ENCODE data around the gene PRKCH.

PRKCH gene

DNA sequence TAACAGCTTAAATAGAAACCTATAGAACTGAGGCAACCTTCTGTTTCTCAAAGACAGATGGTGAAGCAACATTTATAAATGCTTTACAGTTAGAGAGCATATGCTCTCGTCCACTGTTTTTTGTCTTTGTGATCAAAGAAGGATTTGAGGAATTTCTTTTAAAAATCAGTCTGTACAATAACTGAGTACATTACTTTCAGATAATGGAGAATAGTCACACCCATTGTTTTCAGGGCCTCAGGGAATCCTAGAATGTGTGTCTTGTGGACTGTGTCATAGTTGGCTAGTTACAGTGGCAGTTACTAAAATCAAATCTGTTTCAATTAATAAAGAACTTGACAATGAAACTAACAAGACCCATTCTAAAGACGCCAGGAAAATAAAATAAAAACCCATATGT lies 107.9 kb downstream of the PRKCH start:
- no peak for DNase-seq (ENCODE audit: low read depth)

DNA sequence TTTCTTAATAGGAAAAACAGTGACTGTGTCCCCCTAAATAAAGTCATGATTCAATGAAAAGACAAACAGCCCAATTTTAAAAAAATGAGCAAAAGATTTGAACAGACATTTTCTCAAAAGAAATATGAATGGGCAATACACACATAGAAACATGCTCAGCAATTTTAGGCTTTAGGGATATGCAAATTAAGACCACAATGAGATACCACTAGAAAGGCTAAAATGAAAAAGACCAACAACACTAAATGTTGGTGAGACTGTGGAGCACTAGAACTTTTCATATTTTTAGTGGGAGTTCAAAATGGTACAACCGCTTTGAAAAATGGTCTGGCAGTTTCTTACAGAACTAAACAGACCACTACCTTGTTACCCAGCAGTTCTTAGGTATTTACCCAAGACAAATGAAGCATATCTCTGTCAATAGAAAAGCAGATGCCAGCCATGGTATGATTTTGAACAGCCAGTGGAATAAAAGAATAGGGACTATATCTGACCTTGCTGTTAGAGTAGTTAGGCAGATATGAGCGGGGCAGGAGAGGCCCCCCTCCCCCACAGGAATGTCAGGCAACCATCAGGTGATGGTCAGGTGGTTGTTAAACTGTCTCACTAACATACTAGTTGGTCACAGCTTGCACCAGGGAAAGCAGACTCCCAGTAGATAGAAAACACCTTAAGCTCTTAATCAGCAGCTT lies 108.8 kb downstream of the PRKCH start:
- DNase-seq (ENCODE audit: low read depth) = no peak

- DNase-seq (ENCODE audit: low read depth) = no peak
Observed at GRCh38 chr14:61433169-61433568, 111.8 kb downstream of the PRKCH start.

DNA sequence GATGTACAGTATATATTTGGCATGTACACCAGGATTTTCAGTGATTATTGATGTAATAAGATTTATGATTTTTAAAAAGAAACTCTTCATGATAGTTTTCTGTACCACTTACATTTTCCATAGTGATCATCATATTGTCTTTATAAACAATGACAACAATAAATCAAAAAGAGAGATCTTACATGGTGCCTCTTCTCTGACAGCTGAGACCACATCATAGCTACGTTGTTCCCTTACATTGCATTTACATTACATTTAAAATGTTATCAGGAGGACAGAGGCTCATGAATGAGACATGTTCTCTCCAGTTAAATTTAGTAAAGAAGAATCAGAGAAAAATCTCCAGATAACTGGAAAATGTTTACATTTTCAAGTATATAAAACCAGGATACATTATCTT lies 112.4 kb downstream of the PRKCH start:
- DNase-seq (ENCODE audit: low read depth) = no peak

GRCh38 chr14:61434311-61434710 lies 112.9 kb downstream of the PRKCH start:
- no peak for DNase-seq (ENCODE audit: low read depth)

- DNase-seq (ENCODE audit: low read depth) = no peak
Observed at GRCh38 chr14:61435563-61436337, 114.4 kb downstream of the PRKCH start.

DNA sequence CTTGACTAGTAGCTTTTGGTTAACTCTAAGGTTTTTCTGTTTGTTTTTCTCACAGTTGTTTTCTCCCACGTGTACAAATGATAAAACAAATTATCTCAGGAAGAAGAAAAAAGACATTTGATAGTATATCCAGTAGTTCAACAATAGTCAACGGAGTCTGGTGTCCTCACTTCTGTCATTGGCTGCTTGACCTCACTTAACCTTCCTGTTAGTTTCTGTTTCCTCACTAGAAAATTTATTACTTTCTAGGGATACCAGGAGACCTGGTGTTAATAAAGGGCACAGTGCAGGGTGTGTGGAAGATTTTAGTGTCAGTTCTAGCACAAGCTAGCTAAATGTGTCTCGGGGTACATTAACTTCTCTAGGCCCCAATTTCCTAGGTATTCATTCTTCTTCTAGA lies 116.0 kb downstream of the PRKCH start:
- DNase-seq (ENCODE audit: low read depth) = no peak

GRCh38 chr14:61438036-61438435 lies 116.7 kb downstream of the PRKCH start:
- DNase-seq (ENCODE audit: low read depth) = no peak

GRCh38 chr14:61438497-61438859 lies 117.1 kb downstream of the PRKCH start:
- DNase-seq (ENCODE audit: low read depth) = no peak

GRCh38 chr14:61438860-61439765 lies 117.7 kb downstream of the PRKCH start:
- DNase-seq (ENCODE audit: low read depth) = no peak

GRCh38 chr14:61439779-61440418 lies 118.5 kb downstream of the PRKCH start:
- DNase-seq (ENCODE audit: low read depth) = no peak

DNA sequence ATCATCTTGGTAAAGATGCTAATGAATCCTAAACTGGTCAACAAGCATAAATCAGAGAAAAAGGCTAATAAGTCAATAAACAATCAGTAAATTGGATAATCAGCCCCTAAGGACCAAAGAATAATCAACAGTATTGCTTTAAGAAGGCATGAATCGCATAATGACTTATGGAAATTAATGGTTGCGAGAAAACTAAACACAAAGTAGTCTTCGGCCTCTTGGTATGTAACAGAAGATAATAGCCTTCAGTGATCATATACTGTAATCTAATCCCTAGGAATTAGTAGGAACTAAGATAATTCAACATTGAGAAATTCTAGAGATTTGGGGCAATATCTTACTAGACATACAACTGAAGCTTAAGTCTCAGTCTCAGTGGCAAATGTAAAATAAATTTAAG lies 122.1 kb downstream of the PRKCH start:
- no peak for DNase-seq (ENCODE audit: low read depth)

DNA sequence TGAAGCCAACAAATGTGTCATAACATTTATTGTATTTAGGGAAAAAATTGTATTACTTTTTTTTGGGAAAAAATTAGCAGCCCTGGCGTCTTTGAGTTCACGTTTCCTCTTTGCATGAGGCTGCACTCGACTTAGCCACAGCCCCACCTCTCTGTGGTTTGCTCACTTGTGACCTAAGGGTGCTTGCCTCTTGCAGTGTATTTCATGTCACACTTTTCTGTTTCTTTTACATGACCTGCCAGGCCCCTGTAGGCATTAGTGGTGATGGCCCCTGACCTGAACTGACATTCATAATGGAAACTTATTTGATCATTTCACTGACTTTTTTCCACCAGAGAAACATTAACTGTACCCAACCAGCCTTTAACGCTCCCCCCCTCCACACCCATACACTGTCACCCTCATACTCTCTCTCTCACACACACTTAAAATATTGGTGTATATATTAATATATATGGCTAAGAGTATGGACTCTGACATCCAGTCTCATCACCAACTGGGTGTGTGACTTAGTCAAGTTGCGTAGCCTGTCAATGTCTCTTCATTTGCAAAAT lies 122.9 kb downstream of the PRKCH start:
- no peak for DNase-seq (ENCODE audit: low read depth)

DNA sequence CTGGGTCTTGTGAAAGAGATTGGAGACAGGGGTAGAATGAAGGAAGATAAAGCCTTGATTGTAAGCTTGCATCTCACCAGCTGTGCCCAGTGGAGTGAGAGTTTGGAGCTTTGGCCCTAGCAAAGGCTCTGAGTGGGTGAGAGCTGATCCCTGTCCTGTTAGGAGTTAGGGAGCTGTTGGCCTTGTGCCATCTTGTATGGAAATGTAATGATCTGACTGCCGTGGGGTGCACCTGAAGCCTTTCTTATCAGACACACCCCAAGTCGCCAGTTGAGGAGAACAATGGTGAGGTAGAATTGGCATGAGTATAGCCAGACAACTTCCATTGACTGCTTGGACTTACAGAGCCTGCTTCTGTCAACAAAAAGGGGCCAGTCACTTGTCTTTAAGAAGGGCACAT lies 130.1 kb downstream of the PRKCH start:
- DNase-seq (ENCODE audit: low read depth) = no peak

DNA sequence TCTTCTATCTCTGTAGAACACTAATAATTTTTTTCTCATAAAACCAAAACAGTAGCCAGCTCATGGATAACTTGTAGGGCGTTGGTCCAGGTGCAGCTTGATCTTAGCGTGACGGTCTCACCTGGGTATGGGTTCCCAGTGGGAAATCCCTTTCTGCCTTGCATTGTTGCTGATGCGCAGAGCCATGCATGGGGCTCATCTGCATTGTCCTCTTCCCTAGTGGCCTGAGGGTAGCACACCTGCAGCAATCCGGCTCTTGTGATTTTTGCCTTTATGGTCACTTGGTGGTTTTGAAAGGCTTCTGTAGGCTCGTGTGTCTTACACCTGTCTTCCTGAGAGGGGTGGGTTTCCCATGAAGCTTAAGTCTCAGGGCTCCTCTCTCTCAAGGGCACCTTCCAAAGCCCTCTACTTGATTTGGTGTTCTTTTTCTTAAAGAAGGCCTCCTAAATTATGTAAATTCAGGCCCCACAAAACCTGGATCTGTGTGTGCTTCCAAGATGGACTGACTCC lies 130.6 kb downstream of the PRKCH start:
- DNase-seq (ENCODE audit: low read depth) = no peak

DNA sequence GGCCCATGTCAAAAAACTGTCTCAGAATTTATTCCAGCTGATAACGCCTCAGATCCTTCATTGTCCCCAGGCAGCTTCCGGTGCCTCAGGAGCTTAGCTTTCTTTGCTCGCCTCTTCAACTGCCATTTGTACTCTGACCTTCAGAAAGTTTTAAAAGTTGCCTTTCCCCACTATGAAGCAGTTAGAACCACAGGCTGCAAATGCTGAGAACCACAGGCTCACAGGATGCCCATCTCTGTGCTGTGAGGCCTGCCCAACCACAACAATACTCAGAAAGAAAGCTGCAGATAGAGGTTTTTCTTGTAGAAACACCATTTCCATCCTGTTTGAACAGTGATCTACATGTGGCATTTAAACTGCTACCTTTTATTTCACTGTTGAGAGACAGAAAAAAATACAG lies 131.1 kb downstream of the PRKCH start:
- DNase-seq (ENCODE audit: low read depth) = no peak

DNA sequence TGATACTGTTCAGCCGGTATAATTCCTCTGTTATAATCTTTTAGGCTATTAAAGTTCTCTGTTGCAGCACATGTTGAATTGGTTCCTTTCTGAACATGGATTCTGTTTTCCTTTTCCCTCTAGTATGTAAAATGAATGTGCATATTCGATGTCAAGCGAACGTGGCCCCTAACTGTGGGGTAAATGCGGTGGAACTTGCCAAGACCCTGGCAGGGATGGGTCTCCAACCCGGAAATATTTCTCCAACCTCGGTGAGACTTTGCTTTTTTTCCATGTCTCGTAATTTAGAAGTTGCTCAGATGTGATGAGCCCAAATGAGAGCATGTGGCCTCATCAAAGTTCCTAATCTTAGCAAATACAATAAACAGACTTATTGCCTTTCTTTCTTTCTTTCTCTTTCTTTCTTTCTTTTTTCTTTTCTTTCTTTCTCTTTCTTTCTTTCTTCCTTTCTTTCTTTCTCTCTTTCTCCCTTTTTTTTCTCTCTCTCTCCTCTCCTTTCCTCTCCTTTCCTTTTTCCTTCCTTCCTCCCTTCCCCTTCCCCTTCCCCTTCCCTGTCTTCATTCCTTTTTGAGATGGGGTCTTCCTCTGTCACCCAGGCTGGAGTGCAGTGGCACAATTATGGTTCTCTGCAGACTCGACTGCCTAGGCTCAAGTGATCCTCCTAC lies 131.9 kb downstream of the PRKCH start:
- no peak for DNase-seq (ENCODE audit: low read depth)

DNA sequence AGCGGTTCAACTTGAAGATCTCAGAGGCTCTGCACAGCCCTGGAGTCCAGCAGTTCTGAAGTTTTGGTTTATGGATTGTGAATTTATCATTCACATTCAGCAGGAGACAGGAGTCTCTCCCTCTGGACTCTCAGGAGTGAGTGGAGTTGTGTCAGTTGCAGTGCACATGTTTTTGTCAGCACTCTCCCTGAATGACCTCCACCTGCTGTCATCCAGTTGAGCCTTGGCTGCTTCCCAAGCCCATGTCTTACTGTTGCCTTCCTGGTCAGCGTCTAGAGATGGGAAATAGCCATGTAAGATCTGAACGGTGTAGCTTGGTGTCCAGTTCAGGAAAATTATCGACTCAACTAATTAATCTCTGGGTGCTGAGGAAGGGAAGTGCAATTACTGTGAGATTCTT lies 133.2 kb downstream of the PRKCH start:
- no peak for DNase-seq (ENCODE audit: low read depth)

DNA sequence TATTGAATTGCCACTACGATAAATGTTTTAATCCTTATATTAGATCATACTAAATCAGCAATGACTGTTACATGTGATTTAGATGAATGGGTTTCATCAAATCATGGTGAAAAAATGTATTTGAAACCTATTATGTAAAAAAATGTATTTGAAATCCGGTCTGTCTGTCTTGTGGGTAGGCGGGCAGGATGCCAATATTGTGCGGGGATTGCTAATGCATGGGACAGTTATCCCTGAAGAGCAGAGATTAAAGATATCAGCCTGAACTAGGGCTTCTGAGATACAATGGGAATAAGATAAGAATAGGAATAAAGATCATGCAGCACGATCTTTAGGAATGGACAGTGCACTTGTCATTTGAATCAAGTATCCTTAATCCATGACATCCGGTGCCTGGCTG lies 134.0 kb downstream of the PRKCH start:
- DNase-seq (ENCODE audit: low read depth) = no peak

DNA sequence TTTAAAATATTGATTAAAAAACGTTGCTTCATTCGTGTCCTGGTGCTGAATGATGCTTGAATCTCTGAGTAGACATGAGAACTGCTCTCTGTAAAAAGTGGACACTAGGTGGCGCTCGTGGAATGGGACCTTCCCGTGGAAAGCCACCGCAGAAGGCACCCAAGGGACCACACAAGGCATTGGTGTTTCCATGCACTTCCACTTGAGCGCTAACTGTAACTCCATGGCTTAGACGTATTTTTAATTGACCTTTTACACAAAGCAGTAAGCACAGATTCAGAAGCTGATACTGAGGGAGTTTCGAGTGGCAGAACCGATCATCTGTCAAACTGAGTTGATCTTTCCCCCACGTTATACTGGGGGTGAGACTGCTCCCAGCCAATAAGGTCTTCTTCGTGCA lies 135.3 kb downstream of the PRKCH start:
- peak; percentile 38 for DNase-seq (ENCODE audit: low read depth)

- DNase-seq (ENCODE audit: low read depth) = no peak
Observed at GRCh38 chr14:61458766-61459165, 137.4 kb downstream of the PRKCH start.
